Right lobe of liver (tissue), 6 donors: ENCODE results near the gene FAM151A. TPM values are rescaled to one million over a fixed set of nuclear protein-coding genes. Genes with fewer than 3 reads are reported as not detected.

ENCODE experiments used
- ATAC-seq, 4 donors: fragments of 200-7000 bp; cut with Tn5 transposase; one replicate each; pipeline ENCODE4 v1.9.1; 2020; ENCODE audit warnings: mild to moderate bottlenecking in 4 of 4, moderate library complexity in 4 of 4
- DNase-seq, 3 donors: peaks; one replicate each; pipeline ENCODE4 v3.0.0-alpha.2; 2020
- H3K27ac ChIP-seq, 3 donors: fragments of 200-600 bp; one replicate each; pipeline ENCODE4 v1.8.0; 2022
- H3K27me3 ChIP-seq, 2 donors: fragments of 200-600 bp; one replicate each; pipeline ENCODE4 v1.8.0; 2022
- H3K36me3 ChIP-seq, 4 donors: fragments of 200-600 bp; sonication (generic) in 1 of 4; one replicate each; pipeline versions ENCODE4 v1.5.1 to v1.8.0; 2017 to 2022; ENCODE audit warnings: control low read depth in 1 of 4
- H3K4me1 ChIP-seq, 4 donors: fragments of 200-600 bp; sonication (generic) in 1 of 4; one replicate each; pipeline versions ENCODE4 v1.5.1 to v1.8.0; 2017 to 2022; ENCODE audit warnings: control low read depth in 1 of 4
- H3K4me3 ChIP-seq, 3 donors: fragments of 200-600 bp; one replicate each; pipeline ENCODE4 v1.8.0; 2022
- H3K9me3 ChIP-seq, 4 donors: fragments of 200-600 bp; sonication (generic) in 1 of 4; one replicate each; pipeline versions ENCODE4 v1.5.1 to v1.8.0; 2017 to 2022; ENCODE audit warnings: control low read depth in 1 of 4
- POLR2A ChIP-seq: fragments of 450-650 bp; IDR thresholded peaks from one replicate; pipeline ENCODE4 v1.6.1; 2017; ENCODE audit warnings: antibody characterized with exemption, mild to moderate bottlenecking
- WGBS: methylation state at CpG from one replicate; pipeline ENCODE4 v1.1.6; 2018; ENCODE audit warnings: low coverage, low lambda C conversion rate; ENCODE audit not compliant: insufficient coverage; ENCODE audit errors: missing lambda C conversion rate; 5-methylcytosine and 5-hydroxymethylcytosine counted together
- intact Hi-C, 2 donors: fragments of 100-400 bp; cut with DNase I; formaldehyde crosslinking; loops; one replicate each; pipeline versions ENCODE4 v1.11.2 to v1.14.1; 2022
- total RNA-seq, 6 experiments: library from RNA; depleted of rRNA in 2 of 6; stranded (reverse); fragments of >200 nt in 2 of 6; fragmentation: NEBNext Ultra II Directional in 3 of 6; extraction: Animal tissue kit (Norgen Biotek cat#: 25700) in 3 of 6; gene quantifications; one replicate each; pipeline versions ENCODE4 v1.1.0 to v1.2.4, GENCODE V29; 2016 to 2023
- TF ChIP-seq, protein P1 (sequence below), 4 donors: fragments of 200-600 bp in 3 of 4; fragments of 450-650 bp in 1 of 4; IDR thresholded peaks; one replicate each; pipeline versions ENCODE4 v1.5.1 to v1.8.0; 2016 to 2022; ENCODE audit warnings: antibody characterized with exemption in 4 of 4, mild to moderate bottlenecking in 2 of 4
- donor health status: DM: no; HTN: yes; CAD: no.
- donor health status: DM: no; HTN: no; CAD: no.
- donor health status: DM: no; HTN: no; CAD: no.
- donor health status: DM: no; HTN: yes; CAD: no.
- donor health status: DM: no; HTN: yes; CAD: no.

The FAM151A gene
- total RNA-seq, 6 experiments from 2014 or later, result 0.12 to 72.9 (median 5.2) TPM

DNA sequence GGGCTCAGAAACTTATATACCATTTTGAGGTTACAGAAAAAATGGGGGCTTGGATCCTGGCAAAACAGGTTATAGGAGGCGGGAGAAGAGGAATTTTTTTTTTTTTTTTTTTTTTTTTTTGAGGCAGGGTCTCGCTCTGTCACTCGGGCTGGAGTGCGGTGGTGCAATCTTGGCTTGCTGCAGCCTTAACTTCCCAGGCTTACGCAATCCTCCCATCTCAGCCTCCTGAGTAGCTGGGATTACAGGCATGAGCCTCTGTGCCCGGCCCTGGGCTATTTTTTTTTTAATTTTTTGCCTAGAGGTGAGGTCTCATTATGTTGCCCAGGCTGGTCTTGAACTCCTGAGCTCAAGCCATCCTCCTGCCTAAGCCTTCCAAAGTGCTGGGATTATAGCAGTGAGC is 43.0 kb upstream of the FAM151A start:
- H3K27ac ChIP-seq, result no peak overlapping the region
- H3K4me1 ChIP-seq, result no peaks in the 10 kb centered on the region
- ATAC-seq, result no peak
- 85% methylated on average over 5 of the region's 6 CpGs for WGBS
- intact Hi-C loops, result no loop called here
- H3K27me3 ChIP-seq, result no peaks in the 10 kb centered on the region
- H3K4me3 ChIP-seq, result no peak overlapping the region
- no peaks in the 10 kb centered on the region for H3K36me3 ChIP-seq
- no peak for DNase-seq
- TF ChIP-seq, protein P1, sequence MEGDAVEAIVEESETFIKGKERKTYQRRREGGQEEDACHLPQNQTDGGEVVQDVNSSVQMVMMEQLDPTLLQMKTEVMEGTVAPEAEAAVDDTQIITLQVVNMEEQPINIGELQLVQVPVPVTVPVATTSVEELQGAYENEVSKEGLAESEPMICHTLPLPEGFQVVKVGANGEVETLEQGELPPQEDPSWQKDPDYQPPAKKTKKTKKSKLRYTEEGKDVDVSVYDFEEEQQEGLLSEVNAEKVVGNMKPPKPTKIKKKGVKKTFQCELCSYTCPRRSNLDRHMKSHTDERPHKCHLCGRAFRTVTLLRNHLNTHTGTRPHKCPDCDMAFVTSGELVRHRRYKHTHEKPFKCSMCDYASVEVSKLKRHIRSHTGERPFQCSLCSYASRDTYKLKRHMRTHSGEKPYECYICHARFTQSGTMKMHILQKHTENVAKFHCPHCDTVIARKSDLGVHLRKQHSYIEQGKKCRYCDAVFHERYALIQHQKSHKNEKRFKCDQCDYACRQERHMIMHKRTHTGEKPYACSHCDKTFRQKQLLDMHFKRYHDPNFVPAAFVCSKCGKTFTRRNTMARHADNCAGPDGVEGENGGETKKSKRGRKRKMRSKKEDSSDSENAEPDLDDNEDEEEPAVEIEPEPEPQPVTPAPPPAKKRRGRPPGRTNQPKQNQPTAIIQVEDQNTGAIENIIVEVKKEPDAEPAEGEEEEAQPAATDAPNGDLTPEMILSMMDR (IDR thresholded peaks at IDR 0.05), result no peak
- no peak for TF ChIP-seq POLR2A
- H3K9me3 ChIP-seq, result no peaks in the 10 kb centered on the region

DNA sequence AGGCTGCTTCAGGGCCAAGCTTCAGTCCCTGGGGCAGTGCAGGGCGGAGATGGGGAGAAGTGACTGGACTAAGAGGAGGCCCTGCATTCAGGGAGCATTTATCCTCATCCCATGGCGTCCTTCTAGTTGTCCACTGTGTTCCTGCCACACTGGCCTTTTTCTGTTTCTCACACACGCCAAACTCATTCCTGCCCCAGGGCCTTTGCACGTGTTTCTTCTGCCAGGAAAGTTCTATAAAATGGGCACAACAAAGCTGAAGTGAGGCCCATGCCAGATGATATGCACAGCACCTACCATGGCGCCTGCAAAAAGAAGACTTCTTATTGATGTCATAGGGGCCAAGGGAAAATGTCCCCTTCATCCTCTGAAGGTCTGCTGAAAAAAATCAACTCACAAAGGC is 42.5 kb upstream of the FAM151A start:
- intact Hi-C loops, result no loop called here
- no peak for ATAC-seq
- WGBS, result 96% methylated on average over 5 of the region's 5 CpGs

DNA sequence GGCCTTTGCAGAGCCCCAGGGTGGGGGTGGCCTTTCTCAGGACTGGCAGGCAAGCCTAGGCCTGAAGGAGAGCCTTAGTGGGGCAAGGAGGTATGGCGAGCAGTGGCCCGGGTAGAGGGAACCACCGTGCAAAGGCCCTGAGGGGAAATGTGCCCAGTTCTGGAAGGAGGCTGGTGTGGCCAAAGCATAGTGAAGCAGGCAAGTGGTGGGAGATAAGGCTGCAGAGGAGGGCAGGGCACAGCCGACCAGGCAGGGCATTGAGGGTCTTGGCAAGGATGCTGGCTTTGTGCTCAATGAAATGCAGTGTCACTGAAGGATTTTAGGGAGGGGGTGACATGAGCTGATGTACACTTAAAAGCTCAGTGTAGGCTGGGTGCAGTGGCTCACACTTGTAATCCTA is 41.0 kb upstream of the FAM151A start:
- Histone ChIP-seq H3K36me3 (no peaks in the 10 kb centered on the region), H3K27me3 (no peaks in the 10 kb centered on the region), H3K27ac (no peak overlapping the region), H3K9me3 (no peaks in the 10 kb centered on the region), H3K4me3 (no peak overlapping the region), H3K4me1 (no peaks in the 10 kb centered on the region)
- 83% methylated on average over 4 of the region's 4 CpGs for WGBS
- TF ChIP-seq POLR2A, result no peak
- TF ChIP-seq, protein P1 (IDR thresholded peaks at IDR 0.05), result no peak
- intact Hi-C loops, result no loop called here
- DNase-seq, result no peak
- no peak for ATAC-seq

More for the DNA sequence above, 42.5 kb upstream of the FAM151A start:
- Histone ChIP-seq H3K27ac (no peak overlapping the region), H3K4me1 (no peaks in the 10 kb centered on the region), H3K4me3 (no peak overlapping the region), H3K27me3 (no peaks in the 10 kb centered on the region), H3K9me3 (no peaks in the 10 kb centered on the region), H3K36me3 (no peaks in the 10 kb centered on the region)
- DNase-seq, result no peak
- TF ChIP-seq, protein P1 (IDR thresholded peaks at IDR 0.05), result no peak
- TF ChIP-seq POLR2A, result no peak

DNA sequence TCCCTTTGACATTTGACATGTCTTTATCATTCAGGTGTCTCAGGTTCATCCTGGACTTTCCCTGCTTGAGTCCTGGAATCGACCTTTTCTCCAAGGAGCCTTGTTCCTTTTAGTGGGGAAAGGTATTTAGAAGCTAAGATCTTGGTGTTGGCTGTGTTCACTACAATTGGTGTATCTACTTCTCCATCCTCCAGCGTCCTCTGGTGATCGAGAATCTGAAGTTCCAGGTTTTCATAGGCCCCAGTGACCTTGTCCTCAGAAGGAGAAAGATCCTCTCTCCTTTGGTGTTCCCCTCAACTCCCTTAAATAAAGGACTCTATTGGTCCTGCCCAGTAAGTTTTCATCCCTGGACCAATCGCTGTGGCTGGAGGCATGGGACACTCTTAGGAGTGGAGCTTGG is 40.4 kb upstream of the FAM151A start:
- no peaks in the 10 kb centered on the region for H3K27me3 ChIP-seq

More for the DNA sequence above, 40.4 kb upstream of the FAM151A start:
- no peak for TF ChIP-seq POLR2A
- TF ChIP-seq, protein P1 (IDR thresholded peaks at IDR 0.05), result no peak
- no peaks in the 10 kb centered on the region for H3K36me3 ChIP-seq
- H3K4me3 ChIP-seq, result no peak overlapping the region
- H3K9me3 ChIP-seq, result no peaks in the 10 kb centered on the region
- H3K27ac ChIP-seq, result no peak overlapping the region
- intact Hi-C loops, result no loop called here
- 85% methylated on average over 1 of the region's 4 CpGs for WGBS
- no peak for ATAC-seq
- DNase-seq, result no peak
- peaks cover 0 to 3% (median under 1%) of the 10 kb centered on the region in 4 donors for H3K4me1 ChIP-seq
